ENCODE data around the gene SMCO4. TPM values are rescaled to one million over a fixed set of nuclear protein-coding genes. Genes with fewer than 3 reads are reported as not detected.
"Not testable (repeated sequence)": the region's sequence is repeated elsewhere in the genome, so short reads cannot be mapped to it uniquely, and the experiment has no call there.

Gene SMCO4
- total RNA-seq, 1 donor from 2014 or later = 12.7 TPM

DNA sequence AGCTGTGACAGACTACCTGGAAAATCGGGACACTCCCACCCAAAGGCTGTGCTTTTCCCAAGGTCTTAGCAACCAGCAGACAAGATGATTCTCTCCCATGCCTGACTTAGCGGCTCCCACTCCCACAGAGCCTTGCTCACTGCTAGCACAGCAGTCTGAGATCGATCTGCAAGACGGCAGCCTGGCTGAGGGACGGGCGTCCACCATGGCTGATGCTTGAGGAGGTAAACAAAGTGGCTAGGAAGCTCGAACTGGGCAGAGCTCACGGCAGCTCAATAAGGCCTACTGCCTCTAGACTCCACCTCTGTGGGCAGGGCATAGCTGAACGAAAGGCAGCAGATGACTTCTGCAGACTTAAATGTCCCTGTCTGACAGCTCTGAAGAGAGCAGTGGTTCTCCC, 84.9 kb downstream of the SMCO4 start:
- DNase-seq (ENCODE audit: low read depth) = no peak
- Histone ChIP-seq H3K27me3 (ENCODE audit: control insufficient read depth, insufficient read depth, low read length) (no peaks in the 10 kb centered on the region), H3K36me3 (ENCODE audit: control insufficient read depth, insufficient read depth, low read length) (no peaks in the 10 kb centered on the region), H3K4me3 (ENCODE audit: low read depth, low read length) (no peak overlapping the region)
- TF ChIP-seq, protein P1, sequence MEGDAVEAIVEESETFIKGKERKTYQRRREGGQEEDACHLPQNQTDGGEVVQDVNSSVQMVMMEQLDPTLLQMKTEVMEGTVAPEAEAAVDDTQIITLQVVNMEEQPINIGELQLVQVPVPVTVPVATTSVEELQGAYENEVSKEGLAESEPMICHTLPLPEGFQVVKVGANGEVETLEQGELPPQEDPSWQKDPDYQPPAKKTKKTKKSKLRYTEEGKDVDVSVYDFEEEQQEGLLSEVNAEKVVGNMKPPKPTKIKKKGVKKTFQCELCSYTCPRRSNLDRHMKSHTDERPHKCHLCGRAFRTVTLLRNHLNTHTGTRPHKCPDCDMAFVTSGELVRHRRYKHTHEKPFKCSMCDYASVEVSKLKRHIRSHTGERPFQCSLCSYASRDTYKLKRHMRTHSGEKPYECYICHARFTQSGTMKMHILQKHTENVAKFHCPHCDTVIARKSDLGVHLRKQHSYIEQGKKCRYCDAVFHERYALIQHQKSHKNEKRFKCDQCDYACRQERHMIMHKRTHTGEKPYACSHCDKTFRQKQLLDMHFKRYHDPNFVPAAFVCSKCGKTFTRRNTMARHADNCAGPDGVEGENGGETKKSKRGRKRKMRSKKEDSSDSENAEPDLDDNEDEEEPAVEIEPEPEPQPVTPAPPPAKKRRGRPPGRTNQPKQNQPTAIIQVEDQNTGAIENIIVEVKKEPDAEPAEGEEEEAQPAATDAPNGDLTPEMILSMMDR (IDR thresholded peaks at IDR 0.05; ENCODE audit: insufficient read depth, low read length, poor library complexity, severe bottlenecking) = no peak

DNA sequence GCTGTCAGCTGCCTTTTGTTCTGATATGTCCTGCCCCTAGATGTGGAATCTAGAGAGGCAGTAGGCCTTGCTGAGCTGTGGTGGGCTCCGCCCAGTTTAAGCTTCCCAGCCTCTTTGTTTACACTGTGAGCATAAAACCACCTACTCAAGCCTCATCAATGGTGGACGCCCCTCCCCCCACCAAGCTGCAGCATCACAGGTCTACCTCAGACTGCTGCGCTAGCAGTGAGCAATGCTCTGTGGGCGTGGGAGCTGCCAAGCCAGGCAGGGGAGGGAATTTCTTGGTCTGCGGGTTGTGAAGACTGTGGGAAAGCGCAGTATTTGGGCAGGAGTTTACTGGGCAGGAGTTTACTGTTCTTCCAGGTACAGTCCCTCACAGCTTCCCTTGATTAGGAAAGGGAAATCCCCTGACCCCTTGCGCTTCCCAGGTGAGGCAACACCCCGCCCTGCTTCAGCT, 98.5 kb downstream of the SMCO4 start:
- peak; percentile 92 for DNase-seq (ENCODE audit: low read depth)
- TF ChIP-seq, protein P1 (IDR thresholded peaks at IDR 0.05; ENCODE audit: insufficient read depth, low read length, poor library complexity, severe bottlenecking) = no peak
- Histone ChIP-seq H3K36me3 (ENCODE audit: control insufficient read depth, insufficient read depth, low read length) (no peaks in the 10 kb centered on the region), H3K4me3 (ENCODE audit: low read depth, low read length) (no peak overlapping the region), H3K27me3 (ENCODE audit: control insufficient read depth, insufficient read depth, low read length) (no peaks in the 10 kb centered on the region)

DNA sequence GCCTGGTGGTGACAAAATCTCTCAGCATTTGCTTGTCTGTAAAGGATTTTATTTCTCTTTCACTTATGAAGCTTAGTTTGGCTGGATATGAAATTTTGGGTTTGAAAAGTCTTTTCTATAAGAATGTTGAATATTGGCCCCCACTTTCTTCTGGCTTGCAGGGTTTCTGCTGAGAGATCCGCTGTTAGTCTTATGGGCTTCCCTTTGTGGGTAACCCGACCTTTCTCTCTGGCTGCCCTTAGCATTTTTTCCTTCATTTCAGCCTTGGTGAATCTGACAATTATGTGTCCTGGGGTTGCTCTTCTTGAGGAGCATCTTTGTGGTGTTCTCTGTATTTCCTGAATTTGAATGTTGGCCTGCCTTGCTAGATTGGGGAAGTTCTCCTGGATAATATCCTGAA, 100.0 kb downstream of the SMCO4 start:
- not testable (repeated sequence) for H3K4me3 ChIP-seq (ENCODE audit: low read depth, low read length); H3K36me3 ChIP-seq (ENCODE audit: control insufficient read depth, insufficient read depth, low read length); DNase-seq (ENCODE audit: low read depth); H3K27me3 ChIP-seq (ENCODE audit: control insufficient read depth, insufficient read depth, low read length)

DNA sequence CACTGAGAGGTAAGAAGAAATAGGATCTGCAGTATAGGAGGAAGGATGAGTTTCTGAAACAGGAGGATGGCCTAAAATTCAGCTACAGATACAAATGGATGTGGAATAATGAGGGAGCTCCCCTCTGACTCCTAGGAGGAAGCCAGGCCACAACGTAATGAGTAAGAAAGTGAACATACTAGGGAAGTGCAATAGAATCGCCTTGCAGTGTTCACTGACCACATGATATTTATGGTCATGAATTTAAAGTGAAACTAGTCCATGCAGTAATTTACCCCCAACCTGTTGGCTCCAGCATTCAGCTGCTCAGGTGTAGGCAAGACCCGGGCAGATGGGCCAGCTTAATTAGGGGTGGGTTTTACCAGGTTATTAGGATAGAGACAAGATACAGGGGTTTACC, 110.9 kb downstream of the SMCO4 start:
- no peaks in the 10 kb centered on the region for H3K36me3 ChIP-seq (ENCODE audit: control insufficient read depth, insufficient read depth, low read length)
- TF ChIP-seq, protein P1 (IDR thresholded peaks at IDR 0.05; ENCODE audit: insufficient read depth, low read length, poor library complexity, severe bottlenecking) = no peak
- no peak overlapping the region for H3K4me3 ChIP-seq (ENCODE audit: low read depth, low read length)
- no peaks in the 10 kb centered on the region for H3K27me3 ChIP-seq (ENCODE audit: control insufficient read depth, insufficient read depth, low read length)
- no peak for DNase-seq (ENCODE audit: low read depth)

Other genes starting within 250 kb of the SMCO4 start
- gene DEUP1, start 212.6 kb downstream of the SMCO4 start, total RNA-seq = 0.41 TPM in 1 of 2 replicates, not detected in the other
- gene CEP295, start 118.3 kb upstream of the SMCO4 start, total RNA-seq = 10.1 and 14.0 TPM in 2 replicates
- 125 and 142 TPM in 2 replicates for gene TAF1D, start 198.1 kb upstream of the SMCO4 start, total RNA-seq
- 30.5 and 33.2 TPM in 2 replicates for gene C11orf54, start 198.3 kb upstream of the SMCO4 start, total RNA-seq
- 48.4 and 51.4 TPM in 2 replicates for gene MED17, start 240.9 kb upstream of the SMCO4 start, total RNA-seq